Glomerular visceral epithelial cell (primary cell): ENCODE data around the gene ATP4B.
A peak's percentile ranks its signal among the peaks of the same experiment; 100 is the strongest.

Experiments
- DNase-seq: peaks from one replicate; pipeline ENCODE4 v3.0.0-alpha.2; 2016; ENCODE audit errors: extremely low spot score

Gene ATP4B

GRCh38 chr13:113656831-113657671 is 947 bp downstream of the ATP4B start:
- no peak for DNase-seq

DNA sequence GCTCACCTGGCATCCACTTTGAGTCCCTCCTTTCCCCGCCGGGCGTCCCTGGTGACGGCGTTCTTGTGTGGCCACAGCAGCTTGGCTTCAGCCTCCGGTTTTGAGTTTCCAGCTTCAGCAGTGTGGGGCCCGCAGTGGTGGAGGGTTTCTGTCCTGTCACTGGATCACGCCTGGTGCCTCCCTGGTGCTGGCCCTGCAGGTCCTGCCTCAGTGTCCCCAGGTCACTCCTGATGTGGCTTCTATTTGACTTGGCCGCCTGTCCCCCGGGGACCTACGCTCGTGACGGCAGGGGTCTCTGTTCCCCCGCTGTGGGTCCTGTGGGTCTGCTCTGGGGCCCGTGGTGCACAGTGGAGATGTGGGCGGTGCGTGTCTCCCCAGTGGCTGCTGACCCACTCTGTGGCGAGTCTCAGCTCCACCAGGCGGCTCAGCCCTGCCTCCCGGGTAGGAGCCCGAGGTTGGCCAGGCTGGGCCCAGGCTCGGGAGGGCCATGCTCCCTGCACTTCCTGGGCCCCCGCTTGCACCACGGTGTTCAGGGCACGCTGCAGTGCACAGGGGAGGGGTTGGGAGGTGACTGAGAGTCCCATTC is 1.9 kb downstream of the ATP4B start:
- DNase-seq: no peak

- no peak for DNase-seq
Observed at GRCh38 chr13:113655346-113656002, 2.5 kb downstream of the ATP4B start.

DNA sequence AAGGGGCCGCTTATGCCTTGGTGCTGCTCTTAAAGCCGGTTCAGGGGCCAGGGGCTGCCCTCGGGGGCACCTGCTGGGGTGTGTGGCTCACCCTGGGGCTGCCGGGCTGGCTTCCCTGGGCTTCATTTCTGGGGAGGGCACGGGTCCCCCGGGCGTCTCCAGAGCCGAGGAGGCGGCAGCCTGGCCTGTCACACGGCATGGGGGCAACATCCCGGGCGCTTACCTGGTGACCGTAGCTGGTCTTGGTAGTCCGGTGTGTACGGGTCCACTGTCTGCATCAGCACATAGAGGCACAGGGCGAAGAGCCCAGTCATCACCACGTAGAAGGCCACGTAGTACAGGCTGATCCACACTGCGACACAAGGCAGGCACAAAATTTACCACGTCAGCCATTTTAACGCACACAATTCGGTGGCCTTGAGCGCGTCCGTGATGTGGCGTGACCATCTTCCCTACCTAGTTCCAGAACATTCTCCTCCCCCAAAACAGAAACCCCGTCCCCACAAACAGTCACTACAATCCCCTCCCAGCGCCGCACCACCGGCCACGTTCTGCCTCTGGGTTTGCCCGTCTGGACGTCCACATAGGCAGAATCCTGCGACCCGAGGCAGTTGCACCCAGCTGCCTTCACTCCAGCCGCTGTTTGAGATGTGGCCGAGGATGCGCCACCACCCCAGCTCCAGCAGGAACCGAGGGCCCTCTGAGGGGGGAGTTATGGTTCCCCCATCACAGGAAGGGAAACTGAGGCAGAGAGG is 3.2 kb downstream of the ATP4B start:
- no peak for DNase-seq

- no peak for DNase-seq
Observed at GRCh38 chr13:113654175-113654560, 3.8 kb downstream of the ATP4B start.

- DNase-seq: peak; percentile 40
Observed at GRCh38 chr13:113653264-113654174, 4.5 kb downstream of the ATP4B start.

GRCh38 chr13:113652404-113653263 is 5.4 kb downstream of the ATP4B start:
- no peak for DNase-seq

DNA sequence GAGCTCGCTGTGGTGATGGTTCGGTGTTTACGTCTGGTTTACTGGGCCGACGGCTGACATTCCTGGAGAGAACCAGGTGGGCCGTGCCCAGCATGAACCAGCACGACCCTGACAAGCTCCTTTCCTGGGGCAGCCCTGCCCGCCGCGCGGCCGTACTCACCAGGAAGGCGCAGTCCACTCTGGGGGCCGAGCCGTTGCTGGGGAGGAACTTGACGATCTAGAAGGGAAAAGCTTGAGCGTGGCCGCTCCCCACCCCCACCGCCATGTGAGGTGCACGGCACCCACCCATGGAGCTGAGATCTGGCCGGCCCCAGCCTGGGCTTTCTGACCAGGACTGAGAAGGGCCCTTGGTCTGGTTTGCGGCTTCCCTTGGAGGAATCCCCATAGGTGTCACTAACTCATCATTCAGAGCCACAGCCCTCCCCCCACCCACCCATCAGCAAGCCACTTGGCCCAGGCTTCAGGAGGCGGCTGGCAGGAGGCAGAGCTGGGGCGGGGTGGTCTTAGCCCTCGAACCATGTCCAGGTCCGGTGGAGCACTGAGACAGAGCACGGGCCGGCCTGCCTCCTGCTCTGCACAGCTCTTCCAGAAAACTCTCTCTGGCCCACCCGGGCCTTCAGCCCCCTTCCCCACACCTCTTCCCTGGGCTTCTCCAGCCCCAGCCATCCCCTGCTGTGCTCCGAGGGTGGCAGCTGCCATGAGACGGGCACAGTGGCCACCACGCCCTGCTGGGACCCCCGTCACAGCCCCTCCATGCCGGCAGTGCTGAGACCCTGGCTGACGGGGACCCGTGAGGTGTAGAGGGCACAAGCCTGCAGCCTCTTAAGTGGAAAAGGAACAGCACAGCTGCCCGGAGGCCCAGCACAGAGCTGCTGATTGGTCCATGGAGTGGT is 6.2 kb downstream of the ATP4B start:
- DNase-seq: no peak

DNA sequence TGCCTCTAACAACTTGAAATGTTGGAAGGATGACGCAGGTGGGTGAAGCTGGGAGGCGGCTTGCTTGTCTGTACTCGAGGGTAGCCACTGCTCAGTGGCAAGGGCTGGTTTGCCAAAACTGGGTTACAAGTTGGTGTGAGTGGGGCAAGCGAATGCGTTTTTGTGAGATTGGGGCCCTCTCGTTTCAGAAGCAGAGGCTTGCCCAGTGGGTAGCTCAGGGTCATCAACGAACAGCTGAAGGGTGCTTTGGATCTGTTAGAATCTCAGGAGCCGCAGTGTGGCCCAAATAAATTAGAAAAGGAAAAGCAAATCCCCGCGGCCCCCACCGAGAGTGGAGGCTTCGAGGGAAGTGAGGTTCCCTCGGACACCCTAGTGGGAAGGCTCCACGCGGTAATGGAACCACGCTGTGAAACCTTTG is 7.3 kb downstream of the ATP4B start:
- DNase-seq: no peak

- DNase-seq: no peak
Observed at GRCh38 chr13:113650275-113650674, 7.7 kb downstream of the ATP4B start.

DNA sequence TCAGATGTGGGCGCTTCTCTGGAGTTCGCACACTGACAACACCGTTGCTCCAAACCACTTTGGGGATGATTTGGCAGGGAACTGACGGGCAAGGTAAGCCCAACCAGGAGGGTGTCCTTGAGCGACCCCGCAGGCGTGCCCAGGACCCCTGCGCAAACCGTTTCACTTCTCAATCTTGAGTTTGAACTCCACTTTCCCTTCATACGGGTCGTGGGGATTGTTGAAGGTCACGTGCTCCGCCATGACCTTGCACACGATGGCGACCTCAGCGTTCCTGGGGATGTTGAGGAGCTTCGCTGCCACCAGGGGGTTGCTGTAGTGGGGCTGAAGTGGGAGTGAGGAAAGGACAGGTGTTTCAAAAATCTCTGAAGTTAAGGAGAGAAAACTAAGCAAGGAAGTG is 8.8 kb downstream of the ATP4B start:
- no peak for DNase-seq

DNA sequence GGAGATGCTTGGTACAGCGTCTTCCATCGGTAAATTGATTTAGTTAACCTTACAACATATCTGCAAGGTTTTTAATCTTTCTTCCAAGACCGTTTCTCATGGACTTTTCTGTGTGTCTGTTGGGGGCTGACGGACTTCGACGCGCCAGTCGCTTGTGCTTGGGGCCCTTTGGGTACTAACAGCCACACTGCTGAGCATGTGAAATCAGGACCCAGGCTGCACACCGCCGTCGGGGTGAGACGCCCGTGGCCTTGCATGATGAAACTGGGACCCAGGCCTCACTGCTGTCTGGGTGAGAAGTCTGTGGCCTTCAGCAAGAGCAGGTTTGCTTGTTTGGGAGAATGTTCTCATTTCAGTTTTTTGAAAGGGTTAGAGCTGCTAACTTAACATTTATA is 9.8 kb downstream of the ATP4B start:
- DNase-seq: no peak

DNA sequence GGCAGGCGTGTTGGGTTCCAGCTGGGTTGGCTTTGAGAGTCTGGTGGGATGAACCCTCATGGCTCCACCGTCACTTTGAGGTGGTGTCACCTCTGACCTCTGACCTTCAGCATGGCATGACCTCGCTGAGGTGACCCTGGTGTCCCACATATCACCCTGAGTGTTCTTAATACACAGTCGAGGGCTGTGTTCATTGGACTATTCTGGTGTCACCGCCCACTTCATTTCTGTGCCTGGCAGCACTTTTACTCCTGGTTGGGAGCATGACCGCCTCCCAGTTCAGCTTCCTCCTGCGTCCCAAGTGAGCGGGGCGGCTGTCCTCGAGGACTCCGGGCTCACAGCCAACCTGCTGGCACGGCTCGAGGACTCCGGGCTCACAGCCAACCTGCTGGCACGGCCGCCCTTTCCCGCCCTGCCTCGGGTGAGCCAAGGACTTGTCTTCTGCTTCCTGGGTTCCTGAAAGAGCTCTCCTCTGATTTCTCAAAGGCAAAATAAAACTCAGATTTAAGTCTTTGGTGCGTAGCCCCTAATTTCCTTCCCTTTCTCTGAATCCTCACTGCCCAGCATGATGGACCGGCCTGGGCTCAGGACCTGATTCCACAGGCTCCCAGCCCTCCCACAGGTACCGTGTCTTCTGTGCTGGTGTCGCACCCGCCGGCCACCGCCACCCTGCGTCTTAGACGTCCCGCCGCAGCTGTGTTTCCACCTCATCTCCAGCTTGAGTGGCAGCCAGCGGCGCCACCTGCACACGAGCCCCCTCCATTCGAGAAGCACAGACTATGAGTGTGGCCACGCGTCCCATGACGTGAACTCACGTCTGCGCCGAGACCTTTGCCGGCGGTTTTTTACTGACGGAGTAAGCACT is 10.4 kb downstream of the ATP4B start:
- DNase-seq: peak; percentile 88

GRCh38 chr13:113646921-113647340 is 11.1 kb downstream of the ATP4B start:
- DNase-seq: no peak

DNA sequence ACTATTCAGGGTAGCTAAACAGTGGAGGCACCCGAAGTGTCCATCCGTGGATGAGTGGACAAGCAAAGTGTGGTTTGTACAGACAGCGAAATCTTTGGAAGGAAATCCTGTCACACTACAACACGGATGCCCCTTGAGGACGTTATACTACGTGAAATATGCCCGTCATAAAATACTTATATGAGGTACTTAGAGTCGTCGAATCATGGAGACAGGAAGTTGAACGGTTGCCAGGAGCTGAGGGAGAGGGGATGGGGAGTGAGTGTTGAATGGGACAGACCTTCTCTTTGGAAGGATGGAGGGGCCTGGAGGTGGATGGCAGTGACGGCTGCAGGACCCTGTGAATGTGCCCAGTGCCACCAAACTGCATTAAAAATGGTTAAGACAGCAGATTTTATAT is 11.6 kb downstream of the ATP4B start:
- DNase-seq: no peak

DNA sequence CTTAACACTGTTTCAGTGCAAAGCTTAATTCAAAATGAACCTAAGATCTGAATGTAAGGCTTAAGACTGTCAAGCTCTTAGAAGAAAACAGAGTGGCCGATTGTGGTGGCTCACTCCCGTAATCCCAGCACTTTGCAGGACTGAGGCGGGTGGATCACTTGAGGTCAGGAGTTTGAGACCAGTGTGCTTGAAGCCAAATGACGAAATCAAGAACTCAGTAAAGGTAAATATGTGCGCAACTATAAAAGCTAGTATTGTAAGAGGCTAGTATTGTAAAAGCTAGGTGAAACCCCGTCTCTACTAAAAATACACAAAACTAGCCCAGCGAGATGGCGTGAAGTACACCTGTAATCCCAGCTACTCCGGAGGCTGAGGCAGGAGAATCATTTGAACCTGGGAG is 12.7 kb downstream of the ATP4B start:
- no peak for DNase-seq

GRCh38 chr13:113644800-113645199 is 13.2 kb downstream of the ATP4B start:
- no peak for DNase-seq

DNA sequence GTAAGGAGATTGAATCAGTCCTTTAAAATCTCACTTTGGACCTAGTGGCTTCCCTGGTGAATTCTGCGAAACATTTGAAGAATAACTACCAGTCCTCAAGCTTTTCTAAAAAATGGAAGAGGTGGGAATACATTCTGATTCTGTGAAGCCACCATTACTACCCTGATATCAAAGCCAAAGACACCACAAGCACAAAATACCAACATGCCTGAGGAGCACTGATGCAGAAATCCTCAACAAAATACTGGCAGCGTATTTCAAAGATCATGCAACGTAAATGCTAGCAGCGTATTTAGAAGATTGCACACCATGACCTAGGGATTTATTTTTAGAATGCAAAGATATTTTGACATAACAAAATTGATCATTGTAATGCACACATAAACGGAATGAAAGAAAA is 14.4 kb downstream of the ATP4B start:
- peak; percentile 75 for DNase-seq
